GM19043 (cell line): ENCODE results near the gene MSANTD7.

ENCODE experiments used
- ATAC-seq: cut with Tn5 transposase; IDR thresholded peaks from one replicate; pipeline ENCODE4 v1.9.1; 2021; ENCODE audit warnings: low read depth; ENCODE audit not compliant: unreplicated experiment

Gene MSANTD7

DNA sequence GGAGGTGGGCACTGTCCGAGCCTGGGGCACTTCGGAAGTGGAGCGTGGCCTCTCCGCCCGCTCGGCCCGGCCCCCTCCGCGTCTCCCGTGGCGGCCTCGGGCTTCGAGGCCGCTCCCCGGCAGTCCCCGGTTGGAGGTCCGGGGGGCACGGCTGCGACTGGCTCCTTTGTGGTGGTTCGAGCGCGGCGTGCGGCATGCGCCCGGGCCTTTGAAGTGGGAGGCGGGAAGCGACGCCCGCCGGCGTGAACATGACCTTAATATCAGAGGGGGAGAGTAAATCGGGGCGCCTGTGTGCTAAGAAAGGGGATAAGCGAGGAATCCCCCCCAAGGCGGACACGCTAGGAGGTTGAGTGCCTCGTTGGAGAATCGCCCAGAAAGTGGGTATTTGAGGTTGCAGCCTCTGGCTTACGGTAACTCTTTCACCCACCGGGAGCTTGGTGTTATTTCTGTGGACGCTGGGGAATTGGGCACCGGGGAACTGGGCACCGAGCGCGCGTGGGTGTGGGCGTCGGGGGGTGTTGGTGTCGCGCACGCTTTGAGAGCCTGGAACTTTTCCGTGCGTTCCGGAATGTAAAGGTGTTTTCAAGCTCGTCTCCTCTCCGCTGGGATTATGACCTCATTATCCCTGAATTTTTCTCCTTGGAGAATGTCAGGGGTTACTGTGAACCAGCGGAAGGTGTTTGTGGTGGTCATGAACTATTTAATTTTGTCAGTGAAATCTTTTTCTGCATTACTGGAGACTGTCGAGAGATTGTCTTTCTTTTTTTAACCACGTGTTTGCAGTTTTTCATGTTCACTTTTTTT lies 41.2 kb downstream of the MSANTD7 start:
- peak; percentile 12 for ATAC-seq

DNA sequence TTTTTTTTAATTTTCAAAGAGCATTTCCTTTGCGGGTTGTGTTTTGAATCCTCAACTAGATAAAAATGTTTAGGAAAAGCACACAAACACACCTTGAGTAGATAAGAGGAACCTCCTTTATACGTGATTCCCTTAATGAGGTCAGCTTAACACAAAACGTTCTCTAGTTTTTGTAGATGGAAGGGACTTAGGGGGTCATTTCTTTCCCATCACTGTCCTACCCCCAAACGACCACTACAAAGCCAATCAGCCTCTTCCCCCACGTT lies 41.8 kb downstream of the MSANTD7 start:
- ATAC-seq = no peak

- no peak for ATAC-seq
Observed at GRCh38 chr10:14880229-14880628, 42.1 kb downstream of the MSANTD7 start.

DNA sequence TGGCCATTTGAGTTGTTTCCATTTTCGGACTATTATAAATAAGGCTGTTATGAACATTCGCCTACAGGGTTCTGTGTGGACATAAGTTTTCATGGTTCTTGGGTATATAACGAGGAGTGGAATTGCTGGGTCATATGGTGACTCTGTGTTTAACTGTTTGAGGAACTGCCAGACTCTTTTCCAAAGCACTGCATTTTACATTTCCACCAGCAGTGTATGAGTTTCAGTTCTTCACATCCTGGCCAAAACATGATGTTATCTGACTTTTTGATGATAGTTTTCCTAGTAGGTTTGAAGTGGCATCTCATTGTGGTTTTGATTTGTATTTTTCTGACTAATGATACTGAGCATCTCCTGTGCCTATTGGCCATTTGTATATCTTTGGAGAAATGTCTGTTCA lies 46.0 kb downstream of the MSANTD7 start:
- no peak for ATAC-seq
